Transverse colon (tissue), 3 donors: ENCODE results near the gene FBXO17.

Experiments
- CTCF ChIP-seq, 5 experiments: fragments of 200-600 bp in 3 of 5; fragments of 450-650 bp in 2 of 5; sonication (generic) in 3 of 5; IDR thresholded peaks; 1 replicate in 2 of 5; 2 replicates in 3 of 5; pipeline ENCODE4 v1.5.1; 2016 to 2017; ENCODE audit warnings: antibody characterized with exemption in 5 of 5, inconsistent platforms in 3 of 5, mild to moderate bottlenecking in 2 of 5, moderate library complexity in 1 of 5
- EP300 ChIP-seq: sonication (generic); formaldehyde crosslinking; IDR thresholded peaks from one replicate; pipeline ENCODE4 v1.6.1; 2017; ENCODE audit warnings: antibody characterized with exemption, low read depth
- POLR2A ChIP-seq: fragments of 450-650 bp; IDR thresholded peaks from one replicate; pipeline ENCODE4 v1.6.1; 2016; ENCODE audit warnings: antibody characterized with exemption, mild to moderate bottlenecking, moderate library complexity

GRCh38 chr19:39017646-39018045 is 42.1 kb upstream of the FBXO17 start:
- TF ChIP-seq POLR2A (no peak), EP300 (no peak), CTCF (IDR thresholded peaks at IDR 0.05) (no peak)
